Activated CD4-positive, alpha-beta T cell treated with anti-CD3 and anti-CD28 coated beads, Interleukin-2, amount 50 U/mL, for 16 hours (primary cell): ENCODE measurements around the gene LRTM1.

Experiments
- DNase-seq: peaks from one replicate; pipeline ENCODE4 v3.0.0-alpha.2; 2020

LRTM1 gene

DNA sequence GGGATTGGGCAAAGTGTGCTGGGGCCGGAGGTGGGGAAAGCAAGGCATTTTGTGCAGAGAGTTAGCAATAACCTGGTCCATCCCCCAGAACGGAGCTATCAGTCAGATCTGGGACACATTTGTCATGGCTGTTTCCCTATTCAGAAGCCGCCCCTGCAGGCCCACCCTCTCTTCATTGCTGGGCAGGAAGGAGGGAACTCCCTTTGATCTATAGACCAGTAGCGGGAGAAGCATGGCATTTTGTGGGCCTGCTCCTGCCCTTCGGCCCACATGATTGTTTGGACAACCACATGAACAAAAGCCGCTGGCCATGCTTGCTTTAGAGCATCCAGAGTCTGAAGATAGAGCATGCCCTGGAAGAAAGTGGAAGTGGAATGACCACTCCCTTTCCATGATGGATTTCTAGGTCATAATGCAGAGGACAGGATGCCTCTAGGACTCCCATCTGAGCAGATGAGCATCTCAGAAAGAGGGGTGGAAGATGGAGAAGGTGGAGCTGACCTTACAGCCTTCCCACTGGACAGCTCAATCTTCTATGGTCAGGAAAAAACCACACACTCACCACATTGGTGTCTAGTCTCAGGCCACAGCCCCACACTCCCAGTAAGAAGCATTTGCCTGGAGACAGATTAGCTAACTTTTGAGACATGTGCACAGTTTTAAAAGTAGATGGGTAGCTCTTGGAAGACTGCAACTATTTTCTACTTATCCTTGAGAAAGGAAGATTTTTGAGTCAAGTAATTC lies 11.9 kb upstream of the LRTM1 start:
- no peak for DNase-seq

DNA sequence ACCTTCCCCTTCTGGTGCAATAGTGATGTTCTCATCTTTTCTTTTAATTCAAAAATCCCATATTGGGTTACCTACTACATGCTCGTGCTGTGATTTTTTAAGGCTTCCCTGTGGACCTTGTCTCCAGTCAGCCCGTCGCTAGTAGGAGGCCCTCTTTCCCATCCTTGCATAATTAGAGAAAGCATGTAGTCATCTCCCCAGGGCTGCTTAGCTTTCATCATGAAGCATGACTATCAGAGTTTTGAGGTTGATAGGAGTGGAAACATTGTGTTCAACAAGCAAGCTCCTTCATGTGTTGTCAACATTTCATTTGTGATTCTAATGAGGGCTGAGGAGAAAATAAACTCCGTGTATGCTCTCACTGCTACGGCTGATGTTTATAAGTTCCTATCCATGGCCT lies 8.7 kb upstream of the LRTM1 start:
- DNase-seq, result no peak

DNA sequence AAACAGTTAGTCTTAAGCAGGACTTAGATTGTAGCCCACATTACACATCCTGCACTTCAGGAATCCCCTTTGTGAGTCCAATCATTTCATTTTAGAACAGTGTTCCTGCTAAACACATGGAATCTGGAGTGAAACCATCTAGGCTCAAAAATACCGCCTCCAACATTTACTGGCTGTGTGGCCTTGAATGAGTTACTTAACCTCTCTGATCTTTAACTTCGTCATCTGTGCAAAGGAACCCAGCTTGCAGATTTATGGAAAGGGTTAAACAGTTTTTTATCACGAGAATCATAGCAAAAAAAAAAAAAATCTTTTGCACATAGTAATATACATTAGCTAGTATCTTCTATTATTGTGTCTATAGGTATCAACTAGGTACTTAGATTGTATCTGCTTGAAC lies 8.0 kb upstream of the LRTM1 start:
- no peak for DNase-seq

DNA sequence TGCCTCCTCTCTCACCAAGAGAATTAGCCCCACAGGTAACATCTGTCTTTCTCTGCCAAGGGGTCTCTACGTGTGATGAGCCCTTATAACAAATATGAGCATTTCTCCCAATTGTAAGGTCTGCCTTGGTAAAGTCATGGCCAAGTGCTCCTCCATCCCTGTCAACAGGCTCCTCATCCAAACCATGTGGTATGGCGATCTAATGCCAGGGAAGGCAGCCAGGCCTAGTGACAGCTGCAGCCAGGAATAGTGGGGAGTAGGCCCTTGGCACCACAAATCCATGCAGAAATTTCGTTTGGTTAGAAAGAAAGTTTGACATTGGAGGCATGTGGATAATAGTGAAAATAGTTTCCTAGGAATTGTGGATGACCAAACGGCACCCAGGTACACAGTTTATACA lies 4.7 kb upstream of the LRTM1 start:
- DNase-seq, result no peak

DNA sequence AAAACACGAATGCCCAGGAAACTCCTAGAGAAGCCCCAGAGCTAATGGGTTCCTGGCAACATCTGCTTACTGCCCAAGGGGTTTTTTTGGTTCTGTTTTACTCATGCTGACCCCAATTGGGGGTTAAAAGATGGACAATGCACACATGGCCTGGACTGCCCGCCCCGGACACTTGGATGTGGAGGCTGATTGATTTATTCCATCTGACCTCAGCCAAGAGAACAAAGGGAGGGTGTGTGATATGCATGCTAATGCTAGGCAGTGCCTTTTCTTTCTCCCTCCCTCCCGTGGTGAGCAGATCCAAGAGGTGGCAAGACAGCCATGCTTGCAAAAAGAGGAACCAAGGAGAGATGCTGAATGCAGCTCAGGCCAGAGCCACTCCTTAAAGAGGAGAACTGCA lies 3.3 kb upstream of the LRTM1 start:
- DNase-seq, result no peak

DNA sequence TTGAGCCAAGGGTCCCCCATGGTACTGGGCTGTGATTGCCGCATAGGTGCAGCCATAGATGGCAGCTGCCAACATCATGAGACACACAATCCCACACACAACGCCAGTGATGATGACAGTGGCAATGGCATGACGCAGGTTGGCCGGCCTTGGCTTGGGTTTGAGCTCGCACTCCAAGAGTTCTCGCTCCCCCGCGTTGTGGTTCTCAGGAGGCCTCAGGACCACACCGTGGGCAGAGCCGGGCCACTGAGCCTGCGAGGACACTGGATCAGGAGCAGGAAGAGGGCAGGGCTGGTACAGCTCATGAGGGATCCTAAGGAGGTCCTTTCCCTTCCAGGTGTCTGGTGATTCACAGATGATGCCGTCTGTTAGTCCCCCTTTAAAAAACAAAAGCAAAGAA lies 9.3 kb downstream of the LRTM1 start:
- no peak for DNase-seq

DNA sequence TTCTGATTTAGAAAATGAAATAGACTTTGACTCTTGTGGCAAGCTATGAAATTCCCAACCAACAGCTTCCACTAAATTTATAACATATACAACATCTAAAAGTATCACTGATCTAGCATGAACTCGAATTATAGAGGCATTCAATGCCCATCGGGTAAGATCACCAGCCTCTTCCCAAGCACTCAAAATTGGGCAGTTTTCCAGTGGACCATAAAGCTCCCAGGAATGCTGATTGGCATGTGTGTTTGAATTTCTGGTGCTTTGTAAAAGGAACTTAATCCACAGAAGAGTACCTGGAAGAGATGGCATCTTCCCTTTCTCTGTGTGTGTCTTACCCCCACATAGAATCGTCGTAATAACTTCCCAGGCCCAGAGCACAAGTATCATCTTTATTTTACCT lies 10.0 kb downstream of the LRTM1 start:
- no peak for DNase-seq

DNA sequence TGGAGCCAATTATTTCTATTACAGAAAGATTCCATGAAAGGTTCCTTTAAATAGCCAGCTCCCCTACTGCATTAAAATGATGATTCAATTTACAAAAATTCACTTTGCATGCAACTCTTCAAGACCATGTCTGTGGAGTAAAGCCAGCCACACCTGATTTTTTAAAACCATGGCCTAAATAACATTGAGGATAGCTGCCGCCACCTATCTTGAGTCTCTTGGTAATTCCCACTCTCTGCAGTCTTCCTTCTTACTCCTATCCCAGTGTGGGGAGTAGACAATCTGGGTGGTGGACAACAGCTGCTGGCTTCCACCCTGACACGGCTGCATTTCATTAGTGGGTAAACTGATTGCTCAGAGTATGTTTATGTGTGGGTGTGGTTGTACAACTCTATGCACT lies 10.7 kb downstream of the LRTM1 start:
- DNase-seq, result no peak

DNA sequence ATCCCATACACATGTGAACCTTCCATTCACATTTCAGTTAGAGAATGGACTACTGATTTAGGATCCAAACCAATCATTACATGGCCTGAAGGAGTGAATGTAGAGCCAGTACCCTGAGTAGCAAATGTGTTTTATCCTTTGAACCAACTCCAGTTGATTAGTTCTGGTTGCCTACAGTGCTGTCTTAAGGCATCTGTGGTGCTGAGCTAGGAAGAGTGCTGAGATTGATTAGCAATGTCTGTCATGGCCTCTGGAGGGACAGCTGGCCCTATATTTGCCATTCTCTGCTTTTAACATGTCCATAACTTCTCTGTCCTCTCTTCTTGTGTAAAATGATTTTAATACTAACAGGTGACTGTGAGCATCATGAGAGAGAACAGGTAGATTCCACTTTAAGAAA lies 11.1 kb downstream of the LRTM1 start:
- DNase-seq, result no peak

DNA sequence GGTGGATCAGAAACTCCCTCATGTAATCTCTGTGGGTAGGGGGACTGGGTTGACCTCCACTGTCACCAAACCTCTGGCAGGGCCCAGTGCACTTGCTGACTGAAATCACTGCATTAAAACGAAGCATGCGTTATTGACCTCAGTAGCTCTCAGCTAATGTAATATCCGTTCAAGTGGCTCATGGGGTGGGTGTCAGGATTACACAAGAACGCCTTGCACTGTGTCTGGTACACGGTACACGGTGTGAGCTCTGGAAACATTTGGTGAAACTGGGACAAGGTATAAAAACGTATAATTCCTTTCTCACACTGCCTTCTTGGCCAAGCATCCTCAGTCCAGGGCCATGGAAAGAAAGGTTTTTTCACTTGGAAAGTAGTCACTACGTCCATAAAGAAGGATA lies 11.9 kb downstream of the LRTM1 start:
- DNase-seq, result no peak

DNA sequence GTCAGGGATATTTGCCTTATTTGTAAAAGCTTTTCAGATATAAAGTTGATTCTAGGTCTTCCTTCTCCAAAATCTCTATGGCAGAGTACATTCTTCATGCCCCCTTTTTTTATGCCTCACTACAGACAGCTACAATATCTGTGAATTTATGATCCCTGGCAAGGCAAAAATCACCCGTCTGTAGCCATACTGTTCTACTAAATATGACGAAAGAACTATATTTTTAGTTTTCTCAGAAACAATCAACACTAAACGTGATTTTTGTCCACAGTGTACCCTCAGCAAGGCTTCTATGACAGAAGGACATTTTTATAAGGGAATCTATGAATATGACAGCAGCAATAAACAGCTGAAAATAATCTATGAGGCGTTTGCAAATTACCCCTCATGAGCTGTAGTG lies 12.7 kb downstream of the LRTM1 start:
- DNase-seq, result no peak

DNA sequence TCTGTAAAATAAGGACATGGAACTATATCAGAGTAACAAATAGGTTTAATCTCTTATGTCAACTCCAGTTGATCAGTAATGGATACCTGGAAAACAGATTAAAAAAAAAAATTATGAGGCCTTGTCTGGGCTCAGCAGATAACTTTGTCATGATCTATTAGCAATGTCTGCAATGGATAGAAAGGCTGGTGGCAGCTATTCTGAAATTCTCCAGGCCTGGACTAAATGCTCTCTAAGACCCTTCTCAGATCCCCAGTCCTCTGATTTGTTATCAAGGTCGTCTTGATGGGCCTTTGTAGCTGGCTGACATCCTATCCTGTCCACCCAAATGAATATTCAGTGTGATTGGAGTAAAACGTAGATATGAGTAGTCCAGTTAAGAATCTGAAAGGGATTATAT lies 13.7 kb downstream of the LRTM1 start:
- no peak for DNase-seq

DNA sequence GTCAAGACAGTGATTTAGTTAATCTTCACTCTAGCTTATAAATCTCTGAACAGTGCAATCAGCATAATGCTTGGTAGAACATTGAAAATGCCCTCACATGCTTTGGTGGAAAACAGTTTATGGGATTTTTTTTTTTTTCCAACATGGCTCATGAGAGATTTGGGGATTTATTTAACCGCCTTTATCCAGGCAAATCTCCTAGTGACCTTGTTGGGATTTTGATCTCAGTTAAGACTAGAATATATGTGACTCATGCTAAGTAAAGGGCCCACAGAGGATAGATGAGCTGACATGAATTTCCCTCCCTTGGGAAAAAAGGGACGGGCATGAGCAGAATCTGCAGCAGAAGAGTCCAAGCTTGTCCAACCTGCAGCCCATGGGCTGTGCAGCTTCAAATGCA lies 18.7 kb downstream of the LRTM1 start:
- DNase-seq, result no peak

DNA sequence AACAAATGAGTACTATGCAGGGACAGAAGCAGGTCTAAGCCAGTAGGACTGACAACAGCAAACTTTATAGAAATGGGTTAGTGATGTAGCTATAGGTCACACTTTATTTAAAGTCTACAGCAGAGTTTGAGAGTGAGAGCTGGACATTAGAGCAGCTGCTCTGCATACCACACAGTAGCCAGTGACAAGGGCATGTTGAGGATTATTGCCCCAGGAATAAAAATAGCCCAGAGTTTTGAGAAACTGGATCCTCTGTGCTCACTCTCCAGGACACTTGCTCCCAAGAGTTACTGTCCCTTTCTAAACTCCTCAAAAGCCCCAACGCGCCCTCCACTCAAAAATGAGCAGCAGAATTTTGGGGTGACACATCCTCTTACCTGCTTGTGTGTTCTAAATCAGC lies 21.1 kb downstream of the LRTM1 start:
- DNase-seq, result no peak

DNA sequence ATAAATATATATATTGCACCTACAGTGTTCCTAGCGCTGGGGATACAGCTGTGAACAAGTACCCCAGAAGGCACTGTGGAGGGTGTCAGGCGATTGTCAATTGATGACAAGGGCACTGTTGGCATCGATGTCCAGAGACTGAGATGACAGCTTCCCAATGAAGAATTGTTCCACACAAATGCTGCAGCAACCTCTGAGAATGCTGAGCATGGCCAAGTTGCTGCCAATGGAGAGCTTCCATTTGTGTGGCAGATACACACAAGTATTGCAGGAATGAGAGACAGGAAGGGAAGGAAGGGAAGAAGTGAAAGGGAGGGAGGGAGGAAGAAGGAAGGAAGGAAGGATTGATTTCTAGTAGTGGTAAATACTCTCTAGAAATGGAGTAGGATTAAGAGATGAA lies 21.9 kb downstream of the LRTM1 start:
- no peak for DNase-seq

DNA sequence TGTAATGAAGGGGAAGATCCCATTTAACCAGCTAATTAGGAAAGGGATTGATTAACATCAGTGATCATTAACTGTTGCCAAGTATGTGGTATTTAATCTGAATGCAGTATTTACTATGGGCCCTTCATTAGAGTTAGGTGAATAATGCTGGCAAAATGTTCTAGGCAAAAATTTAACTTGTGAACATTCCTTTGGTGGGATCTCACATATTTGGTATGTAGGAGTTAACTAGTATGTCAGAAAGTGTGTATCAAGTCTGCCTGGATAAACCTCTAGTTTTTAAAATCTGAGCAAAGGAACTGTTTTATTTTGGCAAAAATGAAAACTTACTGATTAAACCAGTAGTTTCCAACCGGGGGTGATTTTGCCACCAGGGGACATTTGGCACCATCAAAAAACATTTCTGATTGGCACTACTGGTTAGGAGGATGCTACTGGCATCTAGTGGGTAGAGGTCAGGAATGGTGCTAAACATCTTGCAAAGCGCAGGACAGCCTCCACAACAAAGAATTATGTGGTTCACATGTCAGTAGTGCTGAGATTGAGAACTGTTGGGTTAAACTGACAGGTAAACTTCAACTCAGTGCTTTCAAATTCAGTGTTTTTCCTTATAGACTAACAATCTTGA lies 22.5 kb downstream of the LRTM1 start:
- DNase-seq, result no peak

DNA sequence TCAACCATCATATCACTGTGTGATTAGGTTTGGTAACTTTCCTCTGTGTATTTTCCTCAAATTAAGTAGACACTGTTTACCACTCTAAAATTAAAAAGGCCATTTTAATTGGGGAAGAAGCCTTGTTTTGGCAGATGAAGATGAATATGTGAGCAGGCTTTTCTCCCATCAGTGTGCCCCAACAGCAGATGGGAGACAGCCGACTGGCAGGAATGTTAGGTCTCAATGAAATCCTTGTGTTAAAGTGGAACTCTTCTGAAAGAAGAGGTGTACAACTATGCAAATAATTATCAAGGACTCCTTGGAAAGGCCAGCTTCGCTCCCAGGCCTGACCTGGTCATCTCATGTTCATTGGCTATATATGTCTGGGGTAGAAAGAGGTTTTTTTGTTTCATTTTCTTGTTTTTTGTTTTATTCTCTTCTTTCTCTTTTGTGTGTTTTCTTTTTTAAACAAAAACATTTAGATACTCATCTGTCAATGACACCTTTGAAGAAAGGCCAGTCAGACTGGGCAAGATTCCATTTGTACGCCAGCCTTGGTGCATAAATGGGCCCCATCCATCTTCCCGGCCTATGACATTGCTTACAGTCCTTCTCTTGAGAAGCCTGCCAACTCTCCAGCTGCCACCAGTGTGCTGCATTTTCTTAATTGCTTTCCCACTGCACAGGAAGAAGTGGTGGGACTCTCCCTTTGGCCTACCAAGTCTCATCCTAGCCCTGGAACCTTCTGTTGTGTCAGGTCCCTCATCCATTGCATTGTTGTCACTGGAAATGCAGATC lies 25.8 kb downstream of the LRTM1 start:
- DNase-seq, result no peak

DNA sequence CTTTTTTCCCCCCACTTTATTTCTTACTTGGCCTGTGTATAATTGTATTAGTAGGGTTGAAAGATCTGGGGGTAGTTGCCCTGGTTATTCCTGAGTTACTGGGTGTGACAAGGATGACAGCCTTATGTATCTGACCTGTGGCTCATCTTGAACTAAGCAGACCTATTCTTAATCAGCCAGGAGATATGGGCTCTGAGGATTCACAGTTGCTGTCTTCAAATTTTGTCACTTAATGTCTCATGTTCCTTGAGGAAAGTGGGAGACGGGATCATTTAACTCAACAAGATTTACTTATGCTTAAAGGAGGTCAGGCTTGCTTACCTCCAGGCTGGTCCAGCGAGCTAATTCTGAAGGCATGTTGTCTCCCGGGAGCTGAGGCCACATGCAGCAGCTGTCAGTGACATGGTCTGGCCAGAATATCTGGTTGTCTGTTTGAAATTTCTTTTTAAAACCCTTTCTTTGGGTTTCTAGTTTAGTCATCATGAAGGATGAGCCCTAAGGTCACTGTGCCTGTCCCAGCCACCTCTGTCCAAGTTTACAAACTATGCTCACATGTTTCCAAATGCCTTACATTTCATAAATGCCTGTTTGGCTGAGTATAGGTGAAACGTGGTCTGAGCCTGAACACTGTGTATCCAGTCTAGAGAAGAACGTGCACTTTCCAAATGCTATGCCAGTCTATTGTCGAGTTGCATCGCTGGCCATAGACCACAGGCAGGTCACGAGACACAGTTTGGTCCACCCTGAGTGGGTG lies 26.8 kb downstream of the LRTM1 start:
- no peak for DNase-seq

DNA sequence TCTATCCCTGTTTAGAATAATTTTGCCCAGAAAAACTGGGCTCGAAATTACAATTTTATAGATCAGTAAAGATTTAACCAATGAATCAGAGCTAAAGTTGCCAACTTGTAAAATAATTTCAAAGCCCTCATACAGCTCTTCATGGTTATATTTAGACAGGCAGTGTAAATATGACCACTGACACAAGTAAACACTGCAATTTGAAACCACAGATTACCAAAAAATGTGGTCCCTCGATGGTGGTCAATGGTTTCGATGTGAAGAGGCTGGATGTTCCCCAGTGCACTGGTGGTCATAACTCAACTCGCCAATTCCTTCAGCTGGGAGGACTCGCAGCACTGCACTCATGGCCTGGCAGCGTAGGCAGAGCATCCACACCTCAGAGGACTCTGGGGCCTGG lies 28.6 kb downstream of the LRTM1 start:
- DNase-seq, result no peak

DNA sequence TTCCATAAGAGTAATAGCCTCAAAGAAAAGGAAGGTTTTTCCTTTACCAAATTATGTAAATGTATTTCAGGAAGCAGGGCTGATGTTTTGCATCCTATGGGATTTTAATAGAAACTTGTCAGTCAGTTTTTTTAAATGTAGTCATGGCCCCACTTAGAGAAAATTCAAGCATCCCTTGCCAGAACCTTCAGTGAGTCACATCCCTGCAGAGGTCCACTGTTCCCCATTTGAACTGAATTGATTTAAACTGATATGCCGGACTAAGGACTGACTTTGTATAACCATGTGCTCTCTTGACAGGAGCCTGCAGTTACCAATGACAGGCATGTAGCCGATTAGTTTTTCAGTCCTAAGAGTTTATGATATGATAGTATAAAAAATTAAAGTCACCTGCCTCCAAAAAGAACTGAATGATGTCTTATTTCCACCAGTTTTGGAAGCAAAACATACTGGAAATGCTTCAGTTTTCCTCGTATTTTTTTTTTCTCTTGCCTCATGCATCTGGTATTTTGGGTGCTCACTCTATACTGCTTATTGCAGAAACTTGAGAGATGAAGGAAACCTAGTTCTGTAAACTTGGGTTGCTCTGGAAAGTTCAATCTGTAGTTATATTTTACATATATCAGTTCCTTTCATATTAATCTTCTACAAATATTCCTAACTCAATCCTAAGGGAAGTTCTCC lies 30.7 kb downstream of the LRTM1 start:
- no peak for DNase-seq

DNA sequence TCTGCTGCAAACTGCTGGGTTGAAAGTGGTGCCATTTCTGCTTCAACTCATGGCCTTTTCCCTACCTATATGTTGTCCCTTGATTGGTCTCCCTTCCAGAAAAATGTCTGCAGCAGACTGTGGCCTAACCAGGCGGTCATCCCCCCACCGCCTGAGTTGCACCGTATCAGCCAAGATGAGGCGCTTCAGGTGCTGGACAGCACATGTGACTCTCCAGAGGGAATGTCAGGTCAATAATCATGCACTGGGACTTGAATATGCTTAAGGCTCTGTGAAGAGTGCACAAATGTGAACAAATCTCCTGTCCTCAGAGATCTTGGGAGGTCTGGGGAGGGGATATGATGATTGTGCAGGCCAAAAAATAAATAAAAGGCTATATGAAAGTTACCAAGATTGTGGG lies 32.2 kb downstream of the LRTM1 start:
- DNase-seq, result no peak

DNA sequence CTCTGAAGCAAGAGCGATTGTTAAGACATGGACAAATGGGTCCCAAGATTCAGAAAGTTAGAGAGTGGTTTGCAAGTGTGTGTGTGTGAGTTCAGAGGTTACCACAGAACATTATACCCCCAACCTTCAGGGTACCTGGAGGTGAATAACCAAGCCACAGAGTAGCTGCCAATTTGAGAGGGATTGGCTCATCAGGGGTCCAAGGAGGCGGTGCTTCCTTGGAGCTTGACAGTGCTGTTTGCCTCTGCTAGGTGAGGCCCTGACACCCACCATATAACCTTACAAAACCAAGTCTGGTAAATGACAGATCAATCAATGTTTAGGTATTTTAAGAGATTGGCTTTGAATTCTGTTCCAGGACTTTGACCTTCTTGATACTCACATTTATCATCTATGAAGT lies 35.7 kb downstream of the LRTM1 start:
- DNase-seq, result no peak

DNA sequence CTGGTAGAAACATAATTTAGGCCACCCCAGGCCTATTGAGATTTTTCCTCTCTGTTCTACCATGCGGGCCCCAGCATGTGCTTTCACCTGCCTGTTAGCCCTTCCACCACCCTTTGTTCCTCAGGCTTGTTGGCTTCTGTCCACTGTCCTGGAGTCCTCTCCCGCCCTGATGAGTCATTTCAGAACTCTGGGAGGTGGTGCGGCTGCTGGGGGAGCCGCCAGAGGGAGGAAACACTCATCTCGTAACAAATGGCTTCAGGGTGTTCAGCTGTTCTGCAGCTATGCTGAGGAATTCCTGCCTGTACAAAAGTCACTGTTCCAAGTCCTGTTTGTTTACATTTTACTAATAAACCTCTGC lies 36.3 kb downstream of the LRTM1 start:
- DNase-seq, result no peak
